HUES64 (cell line): Measurements from ENCODE around the gene ODF2.
"Not testable (repeated sequence)": the region's sequence is repeated elsewhere in the genome, so short reads cannot be mapped to it uniquely, and the experiment has no call there.

Experiments
- H3K27ac ChIP-seq: 2 replicates; pipeline ENCODE4 v1.7.0; 2013; ENCODE audit warnings: low read depth, low read length, inconsistent platforms
- H3K27me3 ChIP-seq: 2 replicates; pipeline ENCODE4 v1.6.1; 2013; ENCODE audit warnings: mild to moderate bottlenecking, low read length; ENCODE audit not compliant: insufficient read depth
- H3K36me3 ChIP-seq: 2 replicates; pipeline ENCODE4 v1.6.1; 2013; ENCODE audit warnings: mild to moderate bottlenecking, low read length; ENCODE audit not compliant: insufficient read depth
- H3K4me1 ChIP-seq: 2 replicates; pipeline ENCODE4 v1.6.1; 2013; ENCODE audit warnings: mild to moderate bottlenecking, low read length, moderate library complexity; ENCODE audit not compliant: insufficient read depth
- H3K4me3 ChIP-seq: 2 replicates; pipeline ENCODE4 v1.5.1; 2013; ENCODE audit warnings: mild to moderate bottlenecking, low read length, moderate library complexity
- H3K9ac ChIP-seq: 2 replicates; pipeline ENCODE4 v1.6.1; 2013; ENCODE audit warnings: mild to moderate bottlenecking, low read depth, low read length
- H3K9me3 ChIP-seq: 2 replicates; pipeline ENCODE4 v1.6.1; 2013; ENCODE audit warnings: low read depth, low read length; ENCODE audit not compliant: insufficient read depth
- WGBS: fragments of 150-250, 120-280 bp; methylation state at CpG from one replicate; pipeline ENCODE4 v1.1.7; 2013; ENCODE audit warnings: missing lambda C conversion rate; 5-methylcytosine and 5-hydroxymethylcytosine counted together

ODF2 gene

DNA sequence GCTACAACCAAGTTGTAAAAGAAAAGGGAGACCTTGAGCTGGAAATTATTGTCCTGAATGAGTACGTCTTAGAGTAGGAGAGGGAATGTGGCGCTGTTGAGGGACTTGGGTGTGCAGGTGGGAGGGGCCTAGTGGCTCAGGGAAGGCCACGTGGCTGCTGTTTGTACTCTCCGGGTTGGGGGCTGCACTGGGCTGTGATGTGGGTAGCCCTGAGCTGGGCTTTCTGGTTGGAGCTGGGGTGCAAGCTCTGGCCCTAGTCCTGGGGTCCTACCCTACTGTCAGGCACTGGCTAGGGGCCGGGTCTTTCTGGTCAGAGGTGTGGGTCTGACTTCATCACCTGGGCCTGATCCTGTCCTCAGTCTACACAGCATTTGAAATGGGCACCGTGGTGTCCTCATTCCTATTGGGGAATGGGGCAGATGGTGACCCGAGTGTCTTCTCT lies 29.6 kb downstream of the ODF2 start:
- 83% methylated on average over 7 of the region's 7 CpGs for WGBS
- H3K27me3 ChIP-seq = no peaks in the 10 kb centered on the region
- H3K4me3 ChIP-seq = no peak overlapping the region
- H3K9me3 ChIP-seq = no peaks in the 10 kb centered on the region
- no peak overlapping the region for H3K9ac ChIP-seq
- no peaks in the 10 kb centered on the region for H3K4me1 ChIP-seq
- peaks cover 56% of the 10 kb centered on the region for H3K36me3 ChIP-seq
- no peak overlapping the region for H3K27ac ChIP-seq

DNA sequence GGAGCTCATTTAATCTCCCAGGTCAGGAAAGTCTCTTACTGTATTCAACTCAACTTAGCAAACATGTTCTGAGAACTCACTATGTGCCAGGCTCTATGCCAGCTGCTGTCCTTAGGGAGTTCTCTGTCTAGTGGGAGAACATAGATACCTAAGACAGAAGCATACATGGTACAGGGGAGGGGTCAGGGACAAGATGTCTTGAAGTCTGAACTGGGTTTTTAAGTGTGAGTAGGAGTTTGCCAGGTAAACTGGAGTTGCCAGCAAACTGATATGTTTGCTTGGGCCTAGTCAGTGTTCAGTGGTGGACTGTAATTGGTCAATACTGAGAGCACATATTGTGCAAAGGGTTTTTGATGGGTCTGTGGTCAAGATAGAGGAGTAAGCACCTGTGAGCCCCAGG lies 30.4 kb downstream of the ODF2 start:
- no peaks in the 10 kb centered on the region for H3K9me3 ChIP-seq
- no peaks in the 10 kb centered on the region for H3K4me1 ChIP-seq
- no peak overlapping the region for H3K27ac ChIP-seq
- no peak overlapping the region for H3K9ac ChIP-seq
- no peak overlapping the region for H3K4me3 ChIP-seq
- H3K36me3 ChIP-seq = peaks cover 55% of the 10 kb centered on the region
- H3K27me3 ChIP-seq = no peaks in the 10 kb centered on the region

DNA sequence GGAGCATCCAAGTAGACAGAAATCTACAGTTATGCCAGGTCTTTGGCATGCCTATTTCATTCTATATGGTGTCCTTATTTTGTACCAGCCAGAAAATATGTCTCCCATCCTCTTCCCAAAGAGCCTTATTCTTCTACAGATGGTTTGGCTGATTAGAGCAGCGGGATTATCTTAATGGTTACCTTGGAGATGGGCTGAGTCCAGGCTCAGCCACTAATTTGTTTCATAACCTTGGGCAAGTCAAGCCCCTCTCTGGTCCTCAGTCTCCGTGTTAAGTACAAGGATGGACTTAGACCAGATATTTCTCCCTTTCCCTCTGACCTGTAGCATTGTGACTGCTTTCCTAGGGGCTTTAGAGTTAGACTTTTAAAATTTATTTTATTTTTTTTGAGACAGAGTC lies 37.6 kb downstream of the ODF2 start:
- no peak overlapping the region for H3K4me3 ChIP-seq
- H3K9me3 ChIP-seq = no peaks in the 10 kb centered on the region
- 97% methylated on average over 2 of the region's 2 CpGs for WGBS
- H3K27me3 ChIP-seq = no peaks in the 10 kb centered on the region
- no peak overlapping the region for H3K27ac ChIP-seq
- H3K36me3 ChIP-seq = peaks cover 44% of the 10 kb centered on the region
- H3K9ac ChIP-seq = no peak overlapping the region
- no peaks in the 10 kb centered on the region for H3K4me1 ChIP-seq

DNA sequence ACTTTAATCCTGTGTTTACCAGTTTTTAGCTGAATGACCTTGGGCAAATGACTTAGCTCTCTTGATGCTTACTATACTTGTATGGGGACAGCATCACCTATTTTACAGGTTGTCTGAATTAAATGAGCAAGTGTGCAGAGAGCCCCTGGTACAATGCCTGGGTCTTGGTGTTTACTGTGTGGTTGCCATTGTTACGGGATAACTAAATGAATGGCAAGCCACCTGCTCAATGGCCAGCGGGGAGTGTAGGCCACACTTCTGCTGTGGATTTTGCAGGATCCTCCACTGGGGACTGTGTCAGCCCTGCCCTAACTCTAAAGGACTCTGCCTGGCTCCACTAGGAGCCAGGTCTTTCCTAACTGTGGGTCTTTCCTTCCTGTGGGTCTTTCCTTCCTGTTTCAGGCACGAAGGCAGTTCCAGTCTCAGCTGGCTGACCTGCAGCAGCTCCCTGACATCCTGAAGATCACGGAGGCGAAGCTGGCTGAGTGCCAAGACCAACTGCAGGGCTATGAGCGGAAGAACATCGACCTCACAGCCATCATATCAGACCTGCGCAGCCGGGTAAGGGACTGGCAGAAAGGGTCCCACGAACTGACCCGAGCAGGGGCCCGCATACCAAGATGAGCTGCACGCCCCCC lies 38.4 kb downstream of the ODF2 start:
- Histone ChIP-seq H3K27me3 (no peaks in the 10 kb centered on the region), H3K36me3 (peaks cover 50% of the 10 kb centered on the region), H3K4me3 (no peak overlapping the region), H3K9me3 (no peaks in the 10 kb centered on the region), H3K27ac (no peak overlapping the region), H3K9ac (no peak overlapping the region), H3K4me1 (no peaks in the 10 kb centered on the region)
- 94% methylated on average over 13 of the region's 13 CpGs for WGBS

DNA sequence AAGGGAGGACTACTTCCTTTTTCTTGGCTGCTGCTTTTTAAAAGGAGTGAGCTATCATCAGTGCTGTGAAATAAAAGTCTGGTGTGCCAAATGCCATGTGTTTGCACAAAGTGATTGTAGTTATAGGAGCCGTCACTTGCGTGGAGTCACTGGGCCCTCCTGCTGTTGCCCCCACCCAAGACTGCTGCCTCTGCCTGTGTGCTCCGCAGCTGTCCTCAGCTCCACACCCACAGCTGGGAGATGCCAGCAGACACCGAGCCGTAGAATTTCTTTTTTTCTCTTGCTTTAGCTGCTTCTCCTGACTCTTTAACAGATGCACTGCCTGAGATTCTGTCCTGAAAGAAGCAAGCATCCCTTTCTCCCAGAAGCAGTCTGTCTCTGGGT lies 38.9 kb downstream of the ODF2 start:
- 93% methylated on average over 5 of the region's 5 CpGs for WGBS
- Histone ChIP-seq H3K36me3 (peaks cover 48% of the 10 kb centered on the region), H3K27ac (no peak overlapping the region), H3K27me3 (no peaks in the 10 kb centered on the region), H3K9ac (no peak overlapping the region), H3K4me1 (no peaks in the 10 kb centered on the region), H3K9me3 (no peaks in the 10 kb centered on the region), H3K4me3 (no peak overlapping the region)

- Histone ChIP-seq H3K4me1 (no peaks in the 10 kb centered on the region), H3K27me3 (no peaks in the 10 kb centered on the region), H3K4me3 (no peak overlapping the region), H3K27ac (no peak overlapping the region), H3K9me3 (no peaks in the 10 kb centered on the region), H3K36me3 (peaks cover 47% of the 10 kb centered on the region), H3K9ac (no peak overlapping the region)
- WGBS = 62% methylated on average over 1 of the region's 1 CpG
These were observed 39.5 kb downstream of the ODF2 start for GRCh38 chr9:128495296-128495695.

DNA sequence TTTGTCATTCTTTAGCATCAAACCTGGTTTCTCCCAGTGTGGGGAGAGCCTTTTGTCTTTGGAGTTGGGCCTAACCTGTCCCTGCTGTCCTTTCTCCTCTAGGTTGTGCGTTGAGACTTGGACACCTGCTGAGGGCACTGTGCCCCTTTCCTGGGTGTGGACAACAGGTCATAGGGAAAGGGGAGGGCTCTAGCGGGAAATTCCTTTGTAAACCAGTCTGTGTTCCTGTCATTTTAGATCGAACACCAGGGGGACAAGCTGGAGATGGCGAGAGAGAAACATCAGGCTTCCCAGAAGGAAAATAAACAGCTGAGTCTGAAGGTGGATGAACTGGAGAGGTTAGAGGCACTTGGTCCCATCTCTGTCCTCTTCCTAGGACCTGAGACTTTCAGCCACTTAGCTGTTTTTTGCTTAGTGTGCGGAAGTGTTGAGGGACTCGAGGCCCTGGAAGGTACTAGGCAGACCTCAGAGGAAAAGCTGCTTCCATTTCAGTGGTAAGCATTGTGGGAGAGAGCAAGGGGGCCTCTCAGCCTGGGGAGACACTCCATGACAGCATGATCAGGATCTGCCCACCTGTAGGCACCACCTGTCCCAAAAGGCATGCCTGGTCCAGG lies 40.1 kb downstream of the ODF2 start:
- Histone ChIP-seq H3K27ac (no peak overlapping the region), H3K9ac (no peak overlapping the region; the same call in 1 of the 2 replicates), H3K36me3 (peaks cover 44% of the 10 kb centered on the region), H3K9me3 (no peaks in the 10 kb centered on the region), H3K4me1 (no peaks in the 10 kb centered on the region), H3K27me3 (no peaks in the 10 kb centered on the region), H3K4me3 (no peak overlapping the region)
- 72% methylated on average over 6 of the region's 6 CpGs for WGBS

GRCh38 chr9:128497824-128498610 lies 42.2 kb downstream of the ODF2 start:
- H3K9ac ChIP-seq = no peak overlapping the region
- WGBS = 93% methylated on average over 11 of the region's 11 CpGs

DNA sequence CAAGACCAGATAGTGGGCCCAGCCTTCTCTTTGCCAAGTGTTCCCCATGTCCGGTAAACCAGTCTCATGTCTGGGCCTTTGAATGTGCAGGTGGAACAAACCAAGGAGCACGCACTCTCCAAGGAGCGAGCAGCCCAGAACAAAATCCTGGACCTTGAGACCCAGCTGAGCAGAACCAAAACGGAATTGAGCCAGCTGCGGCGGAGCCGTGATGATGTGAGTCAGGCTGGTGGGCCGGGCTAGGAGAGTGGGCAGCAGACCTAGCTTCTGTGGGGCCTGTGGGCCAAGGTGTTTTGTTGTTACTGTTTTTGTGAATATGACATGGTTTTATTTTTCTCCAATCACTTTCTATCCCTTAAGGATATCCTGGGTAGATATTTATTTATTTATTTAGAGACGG lies 43.1 kb downstream of the ODF2 start:
- Histone ChIP-seq H3K4me1 (0 out of 2 replicates have a peak, but pooled peaks cover under 1% of the 10 kb centered on the region), H3K9ac (no peak overlapping the region), H3K27ac (no peak overlapping the region), H3K27me3 (no peaks in the 10 kb centered on the region), H3K4me3 (no peak overlapping the region), H3K9me3 (no peaks in the 10 kb centered on the region), H3K36me3 (peaks cover 36% of the 10 kb centered on the region)
- 92% methylated on average over 9 of the region's 9 CpGs for WGBS

More at GRCh38 chr9:128497824-128498610, 42.2 kb downstream of the ODF2 start:
- no peak overlapping the region for H3K4me3 ChIP-seq
- no peak overlapping the region for H3K27ac ChIP-seq
- no peaks in the 10 kb centered on the region for H3K4me1 ChIP-seq
- H3K27me3 ChIP-seq = no peaks in the 10 kb centered on the region
- peaks cover 41% of the 10 kb centered on the region for H3K36me3 ChIP-seq
- H3K9me3 ChIP-seq = no peaks in the 10 kb centered on the region

DNA sequence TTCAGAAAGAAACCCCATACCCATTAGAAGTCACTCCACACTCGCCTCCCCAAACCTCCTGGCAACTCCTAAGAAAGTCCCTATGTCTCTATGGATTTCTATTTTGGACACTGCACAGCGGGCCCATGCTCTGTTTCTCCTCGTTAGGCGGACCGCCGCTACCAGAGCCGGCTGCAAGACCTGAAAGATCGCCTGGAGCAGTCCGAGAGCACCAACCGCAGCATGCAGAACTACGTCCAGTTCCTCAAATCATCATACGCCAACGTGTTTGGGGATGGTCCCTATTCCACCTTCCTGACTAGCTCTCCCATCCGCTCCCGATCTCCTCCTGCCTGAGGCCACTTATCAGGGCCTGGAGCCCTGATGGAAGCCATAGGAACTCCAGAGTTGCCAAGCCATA lies 44.1 kb downstream of the ODF2 start:
- H3K27me3 ChIP-seq = no peaks in the 10 kb centered on the region
- no peaks in the 10 kb centered on the region for H3K9me3 ChIP-seq
- WGBS = 95% methylated on average over 15 of the region's 15 CpGs
- H3K4me3 ChIP-seq = no peak overlapping the region
- H3K4me1 ChIP-seq = 0 out of 2 replicates have a peak, but pooled peaks cover 3% of the 10 kb centered on the region
- H3K36me3 ChIP-seq = peaks cover 32% of the 10 kb centered on the region
- no peak overlapping the region for H3K27ac ChIP-seq
- H3K9ac ChIP-seq = no peak overlapping the region

GRCh38 chr9:128503415-128503825 lies 47.6 kb downstream of the ODF2 start:
- not testable (repeated sequence) for H3K4me3 ChIP-seq, H3K9ac ChIP-seq, H3K27ac ChIP-seq, H3K4me1 ChIP-seq, H3K27me3 ChIP-seq, H3K9me3 ChIP-seq
- peaks cover 18% of the 10 kb centered on the region for H3K36me3 ChIP-seq
- 93% methylated on average over 13 of the region's 14 CpGs for WGBS
